RPMI8226 (cell line): ENCODE results near the gene SALL1.

Source experiments
- DNase-seq: peaks from one replicate; pipeline ENCODE4 v3.0.0-alpha.2; 2015

The SALL1 gene

DNA sequence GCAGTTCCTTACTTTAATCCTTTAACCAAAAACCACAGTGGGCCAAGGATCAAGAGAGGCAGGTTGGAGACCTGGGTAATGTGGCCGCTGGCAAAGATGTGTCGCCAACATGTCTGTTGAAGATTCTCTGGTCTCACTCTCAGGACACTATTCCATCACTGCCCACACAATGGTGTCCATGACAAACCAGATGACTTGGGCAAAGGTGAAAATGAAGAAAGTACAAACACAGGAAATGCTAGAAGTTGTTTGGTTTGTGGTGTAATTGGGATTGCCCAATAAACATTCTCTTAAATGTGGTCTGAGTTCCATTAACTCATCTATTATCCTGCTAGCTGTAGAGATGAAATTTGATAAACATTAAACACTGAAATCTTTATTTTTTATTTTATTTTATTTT is 43.3 kb downstream of the SALL1 start:
- no peak for DNase-seq

DNA sequence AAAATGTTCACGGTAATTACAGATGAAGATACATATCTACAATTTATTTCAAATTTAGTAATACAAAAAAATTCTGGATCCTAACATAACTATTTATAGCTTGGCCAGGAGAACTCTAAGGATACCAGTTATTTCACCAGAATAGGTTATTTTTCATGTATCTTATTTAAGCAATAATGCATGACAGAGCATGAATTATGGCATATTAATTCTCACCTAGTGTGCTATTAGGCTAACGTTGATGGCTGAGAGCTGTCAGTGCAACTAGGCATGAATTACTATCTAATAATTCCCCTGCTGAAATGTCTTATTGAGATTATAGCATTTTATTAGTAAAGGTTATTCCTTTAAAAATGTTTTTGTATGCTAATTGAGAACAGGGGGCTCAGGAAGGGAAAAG is 44.5 kb downstream of the SALL1 start:
- no peak for DNase-seq

DNA sequence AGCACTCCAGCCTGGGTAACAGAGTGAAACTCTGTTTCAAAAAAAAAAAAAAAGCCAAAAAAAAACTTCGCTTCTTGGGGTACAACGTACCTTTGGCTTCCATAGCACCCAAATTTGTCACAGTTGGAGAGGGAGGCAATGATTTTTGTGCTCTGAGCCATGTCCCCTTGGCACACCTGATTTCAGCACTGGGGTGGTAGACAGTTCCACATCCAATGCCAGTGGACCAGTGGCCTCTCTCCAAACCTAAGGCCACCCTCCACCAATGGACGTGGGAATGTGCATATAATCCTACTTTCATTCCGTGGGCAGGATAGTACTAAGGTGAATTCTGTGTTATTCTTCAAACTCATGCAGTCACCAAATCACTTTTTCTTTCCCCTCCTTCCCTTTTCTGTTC is 47.5 kb downstream of the SALL1 start:
- DNase-seq = no peak

DNA sequence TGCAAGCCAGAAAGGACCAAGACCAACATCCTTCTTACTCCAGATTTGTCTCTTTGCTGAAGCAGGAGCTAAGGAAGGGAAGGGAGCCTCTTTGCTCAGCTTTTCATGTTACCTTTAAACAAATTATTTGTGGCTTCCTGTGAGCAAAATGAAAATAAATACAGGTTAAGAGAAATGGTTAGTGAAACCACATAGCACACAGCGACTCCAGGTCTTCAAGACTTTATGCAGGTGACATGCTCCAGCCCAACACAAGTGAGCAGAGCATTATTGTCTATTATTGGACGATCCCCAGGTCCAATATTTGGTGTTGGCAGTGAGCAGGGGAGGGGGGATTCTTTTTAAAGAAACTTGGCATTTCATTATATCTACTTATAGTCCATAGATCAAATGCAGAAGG is 53.3 kb downstream of the SALL1 start:
- DNase-seq = no peak

DNA sequence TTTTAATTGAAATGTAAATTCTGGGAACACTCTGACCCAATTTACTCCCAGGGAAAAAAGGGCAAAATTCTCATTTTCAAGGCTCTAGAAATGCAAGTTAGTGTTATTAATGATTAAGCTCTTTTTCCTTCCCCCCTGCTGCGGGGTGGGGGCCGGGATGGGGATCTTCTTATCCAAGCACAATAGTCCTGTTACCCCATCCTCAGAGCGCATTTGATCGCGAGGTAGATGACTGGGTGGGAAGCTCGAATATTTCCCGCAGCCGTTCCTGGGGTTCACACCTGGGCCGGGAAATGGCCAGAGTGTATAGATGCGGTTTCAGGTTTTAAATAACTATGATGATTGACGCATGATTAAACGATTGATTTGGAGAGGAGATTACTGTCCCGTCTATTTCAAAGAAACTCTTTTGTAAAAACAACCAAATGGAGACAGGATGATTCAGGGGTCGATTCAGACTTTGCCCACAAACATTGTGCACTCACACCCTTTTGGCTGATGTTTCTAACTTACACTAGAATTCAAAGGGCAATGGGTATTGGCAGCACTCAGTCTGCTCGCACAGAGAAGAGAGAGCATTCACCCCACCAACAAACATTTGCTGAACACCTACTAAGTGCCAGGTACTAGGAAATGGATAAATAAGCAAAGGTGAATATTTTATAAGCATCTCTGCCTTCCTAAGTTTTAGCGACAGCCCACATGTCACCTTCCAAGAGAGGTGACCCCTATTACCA is 55.0 kb downstream of the SALL1 start:
- DNase-seq = no peak

- DNase-seq = no peak
Observed at GRCh38 chr16:51095084-51095881, 55.8 kb downstream of the SALL1 start.

GRCh38 chr16:51093726-51094280 is 57.3 kb downstream of the SALL1 start:
- DNase-seq = no peak
